Mesangial cell (primary cell): ENCODE data around the gene DCAF8. TPM values are rescaled to one million over a fixed set of nuclear protein-coding genes. Genes with fewer than 3 reads are reported as not detected.

ENCODE experiments used
- total RNA-seq: library from RNA; depleted of rRNA; stranded (reverse); fragments of >200 nt; gene quantifications from 2 replicates; pipeline ENCODE4 v1.2.3, GENCODE V29; 2015

DCAF8 gene
- total RNA-seq, result 36.2 and 55.9 TPM in 2 replicates

DNA sequence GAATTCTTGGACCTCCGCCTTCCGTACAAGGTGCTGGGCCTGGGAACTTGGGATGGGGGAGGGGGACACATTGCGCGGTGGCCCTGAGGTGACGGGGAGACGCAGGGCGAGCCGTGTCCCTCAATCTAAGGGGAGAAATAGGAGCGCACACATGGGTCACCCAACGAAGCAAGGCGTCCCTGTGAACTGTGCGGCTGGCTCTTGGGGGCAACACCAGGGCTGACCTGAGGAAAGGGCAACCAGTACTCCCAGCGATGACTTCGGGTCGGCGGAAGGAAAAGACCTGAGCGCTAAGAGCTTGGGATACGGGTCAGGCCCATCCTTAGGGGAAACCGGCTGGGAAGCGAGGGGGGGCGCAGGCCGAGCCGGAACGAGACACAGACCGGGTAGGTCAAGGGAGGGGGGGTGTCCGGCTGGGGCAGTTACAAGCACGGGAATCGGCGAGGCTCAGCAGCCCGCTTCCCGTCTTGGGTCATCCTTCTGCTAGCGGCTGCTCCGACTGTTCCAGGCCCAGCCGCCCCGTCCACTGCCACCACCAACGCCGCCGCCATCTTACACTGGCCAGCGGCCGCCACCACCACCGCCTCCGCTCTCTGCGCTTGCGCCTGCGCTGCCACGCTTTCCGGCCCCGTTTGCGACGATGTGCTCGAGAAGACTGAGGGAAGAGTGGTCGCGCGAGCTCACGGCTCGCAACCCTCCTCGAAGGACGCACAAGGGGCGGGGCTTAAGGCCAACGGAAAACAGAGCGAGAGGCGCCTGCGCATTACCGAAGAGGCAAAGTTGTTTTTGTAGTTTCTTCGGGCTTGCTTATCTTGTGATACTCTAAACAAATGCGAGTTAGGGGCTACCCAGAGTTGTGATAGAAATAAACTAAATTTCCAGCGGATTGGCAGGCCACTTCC lies at the start of gene DCAF8:
TSS of gene DCAF8 (minus strand) at position 657 of the 902 bp plus-strand sequence. CDS start 18,541 bp downstream, outside the sequence.

DNA sequence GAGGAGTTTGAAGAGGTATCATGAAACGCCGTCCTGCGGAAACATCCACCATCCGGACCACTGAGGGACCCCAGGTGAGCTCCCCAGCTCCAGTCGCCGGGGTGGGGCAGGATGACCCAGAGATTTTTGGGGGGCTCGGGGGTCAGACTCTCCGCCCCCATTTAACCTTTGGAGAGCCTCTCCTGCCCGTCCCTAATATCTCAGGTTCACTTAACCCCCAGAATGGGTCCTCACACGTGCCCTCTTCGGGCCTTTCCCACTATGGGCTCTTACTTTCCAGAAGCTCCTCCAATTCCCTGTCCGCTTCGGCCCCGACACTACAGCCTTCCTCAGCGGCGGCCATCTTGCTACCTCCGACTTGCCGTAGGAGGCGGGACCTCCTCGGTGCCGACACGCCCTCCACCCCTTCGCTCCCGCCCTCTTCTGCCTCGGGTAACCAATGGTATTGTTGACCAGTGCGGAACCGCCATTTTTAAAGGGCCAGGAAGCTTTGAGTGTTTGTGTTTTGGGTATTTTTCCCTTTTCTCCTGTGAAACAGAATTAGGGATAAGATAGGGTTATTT lies 22.5 kb upstream of the DCAF8 start, which contains the start of gene PEX19:
TSS of gene PEX19 (minus strand) at position 352 of the 563 bp plus-strand sequence. CDS start at position 343, 9 bp downstream.

DNA sequence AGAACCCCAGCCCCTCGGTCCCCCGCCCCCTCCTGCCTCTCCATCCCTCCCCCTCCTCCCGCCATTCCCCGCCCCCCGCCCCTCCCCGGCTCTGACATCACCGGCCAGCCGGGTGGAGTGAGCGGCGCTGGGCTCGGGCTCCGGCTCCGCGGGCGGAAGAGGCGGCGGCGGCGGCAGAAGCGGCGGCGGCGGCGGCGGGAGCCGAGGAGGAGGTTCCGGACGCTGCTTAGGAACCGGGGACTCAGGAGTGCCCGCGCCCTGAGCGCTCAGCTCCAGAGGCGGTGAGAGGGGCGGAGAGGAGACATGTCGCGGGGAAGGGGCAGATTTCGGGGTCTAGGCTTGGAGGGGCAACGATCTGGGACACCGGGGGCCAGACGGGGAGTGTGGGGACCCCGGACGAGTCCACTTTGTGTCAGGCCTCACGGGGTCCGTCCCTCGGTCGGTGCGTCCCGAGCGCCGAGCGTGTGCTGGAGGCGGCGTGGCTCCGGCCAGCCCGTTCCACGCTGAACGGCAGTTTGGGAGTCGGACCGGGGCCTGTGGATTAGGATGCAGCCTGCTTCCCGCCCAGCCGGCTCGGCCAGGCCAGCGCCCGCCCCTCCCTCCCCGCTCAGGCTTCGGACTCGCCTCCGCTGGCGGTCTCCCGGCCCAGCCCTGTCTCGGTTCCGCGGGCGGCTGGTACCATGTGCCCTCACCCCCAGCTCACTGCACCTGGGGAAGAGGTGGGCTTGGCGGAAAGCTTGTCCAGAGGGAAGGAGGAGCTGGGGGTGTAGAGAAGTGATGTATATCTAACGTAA lies 56.9 kb downstream of the DCAF8 start, which contains the start of gene PEA15:
TSS of gene PEA15 (plus strand) at position 143 of the 794 bp plus-strand sequence. CDS start 6,161 bp downstream, outside the sequence.

DNA sequence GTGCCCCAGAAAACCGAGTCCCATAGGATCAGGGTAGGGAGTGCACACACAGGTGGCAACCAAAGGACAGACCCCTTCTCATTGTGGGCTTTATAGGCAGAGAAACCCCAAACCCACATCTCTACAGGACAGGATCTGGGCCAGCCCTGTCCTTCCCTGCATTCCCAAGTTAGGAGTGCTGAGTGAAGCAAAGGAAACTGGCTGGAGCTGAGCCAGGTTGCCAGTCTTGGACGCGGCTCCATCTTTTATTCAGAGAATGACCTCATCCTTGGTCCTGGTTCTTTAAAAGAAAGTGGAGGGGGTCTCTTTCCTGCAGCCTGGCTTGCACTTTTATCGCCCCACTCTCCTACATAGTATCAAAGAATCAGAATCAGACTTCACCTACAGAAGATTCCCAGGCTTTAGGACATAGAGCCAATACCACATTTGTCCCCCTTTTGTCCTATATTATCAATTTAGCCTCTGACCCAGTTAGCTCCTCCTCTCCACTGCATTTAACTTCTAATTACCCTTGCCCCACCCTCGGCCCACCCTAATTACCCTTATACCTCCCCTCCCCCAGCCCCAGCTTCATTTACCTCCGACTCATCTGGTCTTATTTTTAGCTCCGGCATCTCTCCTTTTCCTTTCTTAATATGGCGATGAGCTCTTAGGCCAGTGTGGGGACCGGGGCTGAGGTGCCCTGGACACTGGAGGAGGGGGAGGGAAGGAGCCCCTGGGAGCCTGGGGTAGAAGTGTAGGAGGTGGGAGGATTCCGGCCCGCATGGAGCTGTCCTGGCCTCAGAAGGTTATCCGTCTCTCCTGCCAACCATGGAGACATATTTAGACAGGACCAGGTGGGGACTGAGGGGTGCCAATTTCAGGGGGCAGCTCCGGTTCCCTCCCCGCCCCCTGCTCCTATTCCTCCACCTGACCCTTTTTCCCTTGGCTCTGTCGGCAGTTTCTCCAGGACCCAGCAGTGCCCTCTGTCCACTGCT lies 72.4 kb downstream of the DCAF8 start, which contains the start of gene CASQ1:
TSS of gene CASQ1 (plus strand) at position 927 of the 977 bp plus-strand sequence. CDS start 177 bp downstream, outside the sequence.

Other genes with a start within 250 kb of the DCAF8 start
- gene PIGM, start 230.6 kb downstream of the DCAF8 start, total RNA-seq, result 2.1 and 3.3 TPM in 2 replicates
- gene KCNJ10, start 192.4 kb downstream of the DCAF8 start, total RNA-seq, result not detected in 2 replicates
- gene KCNJ9, start 181.0 kb downstream of the DCAF8 start, total RNA-seq, result not detected in 2 replicates
- 24.3 and 31.2 TPM in 2 replicates for gene IGSF8, start 163.9 kb downstream of the DCAF8 start, total RNA-seq
- gene ATP1A2, start 146.8 kb downstream of the DCAF8 start, total RNA-seq, result under 0.01 TPM in 1 of 2 replicates, not detected in the other
- gene ATP1A4, start 110.9 kb downstream of the DCAF8 start, total RNA-seq, result not detected in 2 replicates
- not detected in 2 replicates for gene CASQ1, start 72.0 kb downstream of the DCAF8 start, total RNA-seq
- 89.0 and 125 TPM in 2 replicates for gene PEA15, start 57.2 kb downstream of the DCAF8 start, total RNA-seq
- gene PEX19, start 22.6 kb upstream of the DCAF8 start, total RNA-seq, result 25.9 and 35.4 TPM in 2 replicates
- 123 and 152 TPM in 2 replicates for gene COPA, start 80.7 kb upstream of the DCAF8 start, total RNA-seq
- gene NCSTN, start 80.8 kb upstream of the DCAF8 start, total RNA-seq, result 80.8 and 162 TPM in 2 replicates
- under 0.01 TPM in 2 replicates for gene NHLH1, start 104.5 kb upstream of the DCAF8 start, total RNA-seq
- 7.3 and 13.2 TPM in 2 replicates for gene VANGL2, start 138.0 kb upstream of the DCAF8 start, total RNA-seq